Suprapubic skin (tissue), 4 donors: Measurements from ENCODE around the gene SLC6A20. TPM values are rescaled to one million over a fixed set of nuclear protein-coding genes. Genes with fewer than 3 reads are reported as not detected.
"Not testable (repeated sequence)": the region's sequence is repeated elsewhere in the genome, so short reads cannot be mapped to it uniquely, and the experiment has no call there.

ENCODE experiments used
- DNase-seq, 2 donors: peaks; one replicate each; pipeline ENCODE4 v3.0.0-alpha.2; 2019; ENCODE audit warnings: low spot score in 2 of 2
- H3K27ac ChIP-seq: fragments of 200-600 bp; sonication (generic); one replicate; pipeline ENCODE4 v1.5.1; 2019
- H3K27me3 ChIP-seq: fragments of 200-600 bp; sonication (generic); one replicate; pipeline ENCODE4 v1.5.1; 2019
- H3K36me3 ChIP-seq: fragments of 200-600 bp; sonication (generic); one replicate; pipeline ENCODE4 v1.5.1; 2019
- H3K4me1 ChIP-seq: fragments of 200-600 bp; sonication (generic); one replicate; pipeline ENCODE4 v1.5.1; 2019
- H3K4me3 ChIP-seq: fragments of 200-600 bp; sonication (generic); one replicate; pipeline ENCODE4 v1.5.1; 2019; ENCODE audit warnings: mild to moderate bottlenecking
- H3K9me3 ChIP-seq: fragments of 200-600 bp; sonication (generic); one replicate; pipeline ENCODE4 v1.5.1; 2019
- CTCF ChIP-seq, 2 donors: fragments of 200-600 bp in 1 of 2; fragments of 450-650 bp in 1 of 2; sonication (generic) in 1 of 2; IDR thresholded peaks; one replicate each; pipeline ENCODE4 v1.5.1; 2016 to 2019; ENCODE audit warnings: antibody characterized with exemption in 2 of 2, mild to moderate bottlenecking in 1 of 2, moderate library complexity in 1 of 2
- EP300 ChIP-seq: sonication (generic); formaldehyde crosslinking; IDR thresholded peaks from one replicate; pipeline ENCODE4 v1.6.1; 2017; ENCODE audit warnings: antibody characterized with exemption
- POLR2A ChIP-seq, 2 donors: fragments of 450-650 bp; IDR thresholded peaks; one replicate each; pipeline ENCODE4 v1.6.1; 2017; ENCODE audit warnings: antibody characterized with exemption in 2 of 2, mild to moderate bottlenecking in 2 of 2, moderate library complexity in 2 of 2
- POLR2AphosphoS5 ChIP-seq, 3 donors: sonication (generic); formaldehyde crosslinking; IDR thresholded peaks; one replicate each; pipeline ENCODE4 v1.6.1; 2017; ENCODE audit warnings: antibody characterized with exemption in 3 of 3
- WGBS: methylation state at CpG from one replicate; pipeline ENCODE4 v1.1.5; 2018; 5-methylcytosine and 5-hydroxymethylcytosine counted together
- total RNA-seq, 4 donors: library from RNA; depleted of rRNA; stranded (reverse); fragments of >200 nt; gene quantifications; one replicate each; pipeline ENCODE4 v1.1.0, GENCODE V29; 2016

Gene SLC6A20
- total RNA-seq, 4 donors from 2014 or later: 0.42 TPM; not detected in 3

- H3K4me3 ChIP-seq: no peak overlapping the region
- no peak for TF ChIP-seq CTCF (IDR thresholded peaks at IDR 0.05)
- no peak for TF ChIP-seq EP300
- no peak for TF ChIP-seq POLR2AphosphoS5 (IDR thresholded peaks at IDR 0.05)
- no peak for TF ChIP-seq POLR2A (IDR thresholded peaks at IDR 0.05)
- no peaks in the 10 kb centered on the region for H3K27me3 ChIP-seq
- H3K27ac ChIP-seq: no peak overlapping the region
- H3K9me3 ChIP-seq: no peaks in the 10 kb centered on the region
- H3K36me3 ChIP-seq: no peaks in the 10 kb centered on the region
- no peaks in the 10 kb centered on the region for H3K4me1 ChIP-seq
- peak in 1 of 2 donors; percentile 61 for DNase-seq
- 89% methylated on average over 13 of the region's 19 CpGs for WGBS
These were observed 33.6 kb downstream of the SLC6A20 start for GRCh38 chr3:45762647-45763302.

- H3K27me3 ChIP-seq: no peaks in the 10 kb centered on the region
- no peak overlapping the region for H3K4me3 ChIP-seq
- peak in 1 of 2 donors; percentile 58 for DNase-seq
- no peaks in the 10 kb centered on the region for H3K9me3 ChIP-seq
- no peak overlapping the region for H3K27ac ChIP-seq
- no peaks in the 10 kb centered on the region for H3K4me1 ChIP-seq
- 83% methylated on average over 10 of the region's 10 CpGs for WGBS
- H3K36me3 ChIP-seq: no peaks in the 10 kb centered on the region
- TF ChIP-seq EP300 (no peak), POLR2A (IDR thresholded peaks at IDR 0.05) (no peak), CTCF (IDR thresholded peaks at IDR 0.05) (no peak), POLR2AphosphoS5 (IDR thresholded peaks at IDR 0.05) (no peak)
These were observed 34.5 kb downstream of the SLC6A20 start for GRCh38 chr3:45761831-45762230.

- Histone ChIP-seq H3K27me3 (no peaks in the 10 kb centered on the region), H3K9me3 (no peaks in the 10 kb centered on the region), H3K36me3 (no peaks in the 10 kb centered on the region), H3K4me1 (no peaks in the 10 kb centered on the region), H3K27ac (no peak overlapping the region), H3K4me3 (no peak overlapping the region)
- TF ChIP-seq POLR2A (IDR thresholded peaks at IDR 0.05): no peak
- TF ChIP-seq CTCF (IDR thresholded peaks at IDR 0.05): peak; percentile 32 to 73
- TF ChIP-seq POLR2AphosphoS5 (IDR thresholded peaks at IDR 0.05): no peak
- WGBS: 46% methylated on average over 14 of the region's 14 CpGs
- DNase-seq: peak in 1 of 2 donors; percentile 58
These were observed 35.2 kb downstream of the SLC6A20 start for GRCh38 chr3:45760878-45761711.

GRCh38 chr3:45759851-45760250 lies 36.5 kb downstream of the SLC6A20 start:
- Histone ChIP-seq H3K9me3 (no peaks in the 10 kb centered on the region), H3K4me3 (no peak overlapping the region), H3K27me3 (no peaks in the 10 kb centered on the region), H3K4me1 (no peaks in the 10 kb centered on the region), H3K27ac (no peak overlapping the region), H3K36me3 (no peaks in the 10 kb centered on the region)
- 92% methylated on average over 12 of the region's 12 CpGs for WGBS
- TF ChIP-seq POLR2A (IDR thresholded peaks at IDR 0.05) (no peak), POLR2AphosphoS5 (IDR thresholded peaks at IDR 0.05) (no peak), EP300 (no peak), CTCF (IDR thresholded peaks at IDR 0.05) (no peak)
- peak in 1 of 2 donors; percentile 50 for DNase-seq

GRCh38 chr3:45758871-45759270 lies 37.5 kb downstream of the SLC6A20 start:
- Histone ChIP-seq H3K9me3 (no peaks in the 10 kb centered on the region), H3K27me3 (no peaks in the 10 kb centered on the region), H3K4me1 (no peaks in the 10 kb centered on the region), H3K4me3 (no peak overlapping the region), H3K27ac (no peak overlapping the region), H3K36me3 (no peaks in the 10 kb centered on the region)
- TF ChIP-seq CTCF (IDR thresholded peaks at IDR 0.05) (no peak), EP300 (no peak), POLR2A (IDR thresholded peaks at IDR 0.05) (no peak), POLR2AphosphoS5 (IDR thresholded peaks at IDR 0.05) (no peak)
- WGBS: 87% methylated on average over 12 of the region's 16 CpGs
- peak in 1 of 2 donors; percentile 74 for DNase-seq

GRCh38 chr3:45757141-45757540 lies 39.2 kb downstream of the SLC6A20 start:
- not testable (repeated sequence) for H3K36me3 ChIP-seq, H3K9me3 ChIP-seq, H3K27ac ChIP-seq, H3K4me1 ChIP-seq, DNase-seq, H3K27me3 ChIP-seq, H3K4me3 ChIP-seq
- 85% methylated on average over 7 of the region's 7 CpGs for WGBS
